BE2C (cell line): ENCODE results near the gene UBTD1.

Experiments
- DNase-seq: peaks from one replicate; pipeline ENCODE4 v3.0.0-alpha.2; 2020
- H3K27me3 ChIP-seq: fragments of 250-450 bp; sonication (Bioruptor Pico); 2 replicates; pipeline ENCODE4 v1.5.1; 2020; ENCODE audit warnings: mild to moderate bottlenecking
- H3K36me3 ChIP-seq: fragments of 250-450 bp; sonication (Bioruptor Pico); 2 replicates; pipeline ENCODE4 v1.5.1; 2020; ENCODE audit warnings: mild to moderate bottlenecking
- H3K4me1 ChIP-seq: fragments of 250-450 bp; sonication (Bioruptor Pico); 2 replicates; pipeline ENCODE4 v1.5.1; 2020
- H3K4me3 ChIP-seq: 2 replicates; pipeline ENCODE4 v1.5.1; 2011; ENCODE audit warnings: low read depth, low read length
- H3K9me3 ChIP-seq: fragments of 250-450 bp; sonication (Bioruptor Pico); 2 replicates; pipeline ENCODE4 v1.5.1; 2020
- CTCF ChIP-seq: IDR thresholded peaks from 2 replicates; pipeline ENCODE4 v1.5.1; 2012; ENCODE audit warnings: mild to moderate bottlenecking, low read depth, low read length

The UBTD1 gene

GRCh38 chr10:97570789-97571471, 72.2 kb downstream of the UBTD1 start:
- Histone ChIP-seq H3K36me3 (no peaks in the 10 kb centered on the region), H3K9me3 (no peaks in the 10 kb centered on the region), H3K27me3 (no peaks in the 10 kb centered on the region), H3K4me1 (peaks cover 8% of the 10 kb centered on the region; the same call in 1 of the 2 replicates), H3K4me3 (no peak overlapping the region)
- DNase-seq: peak; percentile 56
- TF ChIP-seq CTCF: no peak

- no peak for DNase-seq
- Histone ChIP-seq H3K9me3 (no peaks in the 10 kb centered on the region), H3K4me3 (no peak overlapping the region), H3K27me3 (no peaks in the 10 kb centered on the region), H3K4me1 (peaks cover 8% of the 10 kb centered on the region; the same call in 1 of the 2 replicates), H3K36me3 (no peaks in the 10 kb centered on the region)
- no peak for TF ChIP-seq CTCF
These were observed 72.9 kb downstream of the UBTD1 start for GRCh38 chr10:97571622-97572021.

GRCh38 chr10:97572214-97572989, 73.7 kb downstream of the UBTD1 start, which contains the start of gene ANKRD2:
ANKRD2 (plus strand) TSS chr10:97572779; CDS start chr10:97572789, 10 bp downstream.
- Histone ChIP-seq H3K4me1 (peaks cover 8% of the 10 kb centered on the region; the same call in 1 of the 2 replicates), H3K9me3 (no peaks in the 10 kb centered on the region), H3K4me3 (no peak within 1 kb of the TSS), H3K36me3 (no peaks in the 10 kb centered on the region), H3K27me3 (no peaks in the 10 kb centered on the region)
- peak; percentile 80 for DNase-seq
- TF ChIP-seq CTCF: peak; percentile 92

- no peak for DNase-seq
- no peaks in the 10 kb centered on the region for H3K9me3 ChIP-seq
- TF ChIP-seq CTCF: no peak
- H3K36me3 ChIP-seq: no peaks in the 10 kb centered on the region
- H3K27me3 ChIP-seq: no peaks in the 10 kb centered on the region
- H3K4me1 ChIP-seq: peaks cover 8% of the 10 kb centered on the region; the same call in 1 of the 2 replicates
- H3K4me3 ChIP-seq: no peak overlapping the region
These were observed 74.3 kb downstream of the UBTD1 start for GRCh38 chr10:97573021-97573420.

- peaks cover 8% of the 10 kb centered on the region; the same call in 1 of the 2 replicates for H3K4me1 ChIP-seq
- H3K4me3 ChIP-seq: no peak overlapping the region
- no peak for TF ChIP-seq CTCF
- no peaks in the 10 kb centered on the region for H3K9me3 ChIP-seq
- no peaks in the 10 kb centered on the region for H3K36me3 ChIP-seq
- H3K27me3 ChIP-seq: no peaks in the 10 kb centered on the region
- no peak for DNase-seq
These were observed 74.9 kb downstream of the UBTD1 start for GRCh38 chr10:97573672-97574071.
